AG10803 (cell line): ENCODE measurements around the gene ADIRF.
"Not testable (repeated sequence)": the region's sequence is repeated elsewhere in the genome, so short reads cannot be mapped to it uniquely, and the experiment has no call there.

ENCODE experiments used
- DNase-seq: peaks from one replicate; pipeline ENCODE4 v3.0.0; 2010; ENCODE audit warnings: low read depth
- H3K4me3 ChIP-seq: 2 replicates; pipeline ENCODE4 v1.5.1; 2011; ENCODE audit warnings: mild to moderate bottlenecking, low read length, control low read depth
- TF ChIP-seq, protein P1 (sequence below): conservative IDR thresholded peaks from 2 replicates; pipeline ENCODE4 v1.5.1; 2011; ENCODE audit warnings: mild to moderate bottlenecking, low read length, control low read depth, inconsistent platforms

Gene ADIRF

DNA sequence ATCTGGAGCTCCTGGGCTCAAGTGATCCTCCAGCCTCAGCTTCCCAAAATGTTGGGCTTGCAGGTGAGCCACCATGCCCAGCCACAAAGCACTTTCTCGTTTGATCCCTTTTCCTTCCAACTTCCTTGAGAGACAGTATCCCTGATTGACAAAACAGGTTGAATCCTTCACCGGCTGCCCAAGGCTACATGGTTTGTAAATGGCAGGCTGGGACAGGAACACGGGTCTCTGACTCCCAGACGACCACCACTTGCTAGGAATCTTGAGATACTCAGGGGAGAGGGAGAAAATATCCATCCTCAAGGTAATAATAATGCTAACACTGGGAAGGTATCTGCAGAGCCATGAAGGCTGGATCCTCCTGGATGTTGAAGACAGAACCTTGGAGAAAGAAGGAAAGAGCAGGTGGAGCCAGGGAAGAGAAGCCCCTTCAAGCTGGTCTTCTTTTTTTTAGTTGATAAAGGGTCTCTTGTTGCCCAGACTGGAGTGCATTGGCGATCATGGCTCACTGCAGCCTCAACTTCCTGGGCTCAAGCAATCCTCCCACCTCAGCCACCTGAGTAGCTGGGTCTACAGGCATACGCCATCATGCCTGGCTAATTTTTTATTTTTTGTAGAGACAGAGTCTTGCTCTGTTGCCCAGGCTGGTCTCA lies 30.7 kb upstream of the ADIRF start:
- DNase-seq = no peak
- TF ChIP-seq, protein P1, sequence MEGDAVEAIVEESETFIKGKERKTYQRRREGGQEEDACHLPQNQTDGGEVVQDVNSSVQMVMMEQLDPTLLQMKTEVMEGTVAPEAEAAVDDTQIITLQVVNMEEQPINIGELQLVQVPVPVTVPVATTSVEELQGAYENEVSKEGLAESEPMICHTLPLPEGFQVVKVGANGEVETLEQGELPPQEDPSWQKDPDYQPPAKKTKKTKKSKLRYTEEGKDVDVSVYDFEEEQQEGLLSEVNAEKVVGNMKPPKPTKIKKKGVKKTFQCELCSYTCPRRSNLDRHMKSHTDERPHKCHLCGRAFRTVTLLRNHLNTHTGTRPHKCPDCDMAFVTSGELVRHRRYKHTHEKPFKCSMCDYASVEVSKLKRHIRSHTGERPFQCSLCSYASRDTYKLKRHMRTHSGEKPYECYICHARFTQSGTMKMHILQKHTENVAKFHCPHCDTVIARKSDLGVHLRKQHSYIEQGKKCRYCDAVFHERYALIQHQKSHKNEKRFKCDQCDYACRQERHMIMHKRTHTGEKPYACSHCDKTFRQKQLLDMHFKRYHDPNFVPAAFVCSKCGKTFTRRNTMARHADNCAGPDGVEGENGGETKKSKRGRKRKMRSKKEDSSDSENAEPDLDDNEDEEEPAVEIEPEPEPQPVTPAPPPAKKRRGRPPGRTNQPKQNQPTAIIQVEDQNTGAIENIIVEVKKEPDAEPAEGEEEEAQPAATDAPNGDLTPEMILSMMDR = no peak
- H3K4me3 ChIP-seq = no peak overlapping the region

DNA sequence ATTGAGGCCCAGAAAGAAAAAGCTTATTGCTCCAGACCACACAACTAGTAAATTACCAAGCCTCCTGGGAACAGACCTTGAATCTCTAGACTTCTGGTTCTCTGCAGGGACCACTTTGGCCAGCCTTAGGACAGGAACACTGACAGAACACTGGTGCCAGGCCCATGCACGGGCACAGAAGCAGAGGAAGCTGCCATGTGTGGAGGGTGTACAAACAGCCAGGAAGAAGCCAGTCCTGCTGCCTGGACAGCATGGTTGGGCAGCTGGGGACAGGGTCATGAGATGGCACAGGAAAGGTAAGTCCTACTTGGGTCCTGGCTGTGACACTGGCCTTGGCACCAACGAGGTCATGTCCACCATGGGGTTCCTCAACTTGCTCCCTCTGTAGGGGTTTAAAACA lies 30.0 kb upstream of the ADIRF start:
- TF ChIP-seq, protein P1 = no peak
- DNase-seq = no peak
- H3K4me3 ChIP-seq = no peak overlapping the region

DNA sequence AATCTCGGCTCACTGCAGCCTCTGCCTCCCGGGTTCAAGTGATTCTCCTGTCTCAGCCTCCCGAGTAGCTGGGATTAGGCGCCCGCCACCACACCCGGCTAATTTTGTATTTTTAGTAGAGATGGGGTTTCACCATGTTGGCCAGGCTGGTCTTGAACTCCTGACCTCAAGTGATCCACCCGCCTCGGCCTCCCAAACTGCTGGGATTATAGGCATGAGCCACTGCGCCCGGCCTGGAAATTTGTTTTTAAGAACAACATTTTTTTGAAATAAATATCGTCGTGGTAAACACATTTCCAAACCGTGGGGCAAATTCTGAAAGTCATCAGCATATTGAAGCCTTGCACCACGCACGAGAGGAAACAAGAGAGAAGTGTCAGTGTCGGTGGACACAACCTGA lies 28.2 kb upstream of the ADIRF start:
- not testable (repeated sequence) for H3K4me3 ChIP-seq, DNase-seq

DNA sequence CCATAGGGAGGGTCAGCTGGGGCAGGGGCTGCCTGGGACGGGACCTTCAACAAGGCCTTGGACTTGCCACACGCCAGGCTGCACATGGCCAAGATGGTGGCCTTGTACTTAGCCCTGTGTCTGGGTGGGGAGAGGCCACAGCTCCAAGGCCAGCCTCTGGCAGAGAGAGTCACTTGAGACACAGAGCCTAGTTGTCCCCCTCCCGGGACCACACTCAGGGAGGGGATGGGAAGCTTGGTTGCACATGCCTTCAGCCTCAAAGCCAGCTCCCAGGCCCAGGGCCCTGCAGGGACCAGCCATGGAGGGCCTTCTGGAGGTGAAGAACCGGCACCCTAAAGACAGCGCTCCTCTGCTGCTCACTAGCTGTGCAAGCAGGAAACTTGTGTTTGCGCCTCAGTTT lies 27.6 kb upstream of the ADIRF start:
- TF ChIP-seq, protein P1 = no peak
- DNase-seq = no peak
- no peak overlapping the region for H3K4me3 ChIP-seq

DNA sequence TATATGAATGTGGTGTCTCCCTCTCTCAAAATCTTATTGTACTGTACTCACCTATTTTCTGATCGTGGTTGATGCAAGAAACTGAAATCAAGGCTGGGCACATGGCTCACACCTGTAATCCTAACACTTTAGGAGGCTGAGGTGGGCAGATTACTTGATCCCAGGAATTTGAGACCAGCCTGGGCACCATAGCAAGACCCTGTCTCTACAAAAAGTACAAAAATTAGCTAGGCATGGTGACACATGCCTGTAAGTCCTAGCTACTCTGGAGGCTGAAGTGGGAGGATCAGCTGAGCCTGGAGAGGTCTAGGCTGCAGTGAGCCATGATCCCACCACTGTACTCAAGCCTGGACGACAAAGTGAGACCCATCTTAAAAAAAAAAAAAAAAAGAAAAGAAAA lies 26.9 kb upstream of the ADIRF start:
- no peak overlapping the region for H3K4me3 ChIP-seq
- no peak for DNase-seq
- TF ChIP-seq, protein P1 = no peak

DNA sequence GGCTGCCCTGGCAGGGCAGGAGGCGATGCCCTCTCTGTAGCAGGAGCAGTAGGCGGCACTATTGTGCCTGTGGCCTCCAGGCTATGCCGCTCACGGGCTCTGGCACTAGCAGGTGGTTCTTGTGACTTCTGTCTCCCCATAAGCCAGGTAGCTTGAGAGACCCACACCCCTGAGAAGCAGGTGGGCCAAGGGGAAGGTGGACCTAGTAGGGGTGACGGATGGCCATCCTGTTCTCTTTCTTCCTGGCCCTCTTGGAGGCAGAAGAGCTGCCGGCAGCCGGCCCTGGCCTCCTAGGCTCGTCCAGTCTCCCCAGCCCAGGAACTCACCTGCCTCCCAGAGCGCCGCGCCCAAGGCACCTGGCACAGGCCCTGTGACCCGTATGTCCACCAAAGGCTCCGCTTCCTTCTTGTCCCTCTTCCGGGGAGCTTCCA lies 26.3 kb upstream of the ADIRF start:
- TF ChIP-seq, protein P1 = no peak
- no peak for DNase-seq
- H3K4me3 ChIP-seq = no peak overlapping the region

DNA sequence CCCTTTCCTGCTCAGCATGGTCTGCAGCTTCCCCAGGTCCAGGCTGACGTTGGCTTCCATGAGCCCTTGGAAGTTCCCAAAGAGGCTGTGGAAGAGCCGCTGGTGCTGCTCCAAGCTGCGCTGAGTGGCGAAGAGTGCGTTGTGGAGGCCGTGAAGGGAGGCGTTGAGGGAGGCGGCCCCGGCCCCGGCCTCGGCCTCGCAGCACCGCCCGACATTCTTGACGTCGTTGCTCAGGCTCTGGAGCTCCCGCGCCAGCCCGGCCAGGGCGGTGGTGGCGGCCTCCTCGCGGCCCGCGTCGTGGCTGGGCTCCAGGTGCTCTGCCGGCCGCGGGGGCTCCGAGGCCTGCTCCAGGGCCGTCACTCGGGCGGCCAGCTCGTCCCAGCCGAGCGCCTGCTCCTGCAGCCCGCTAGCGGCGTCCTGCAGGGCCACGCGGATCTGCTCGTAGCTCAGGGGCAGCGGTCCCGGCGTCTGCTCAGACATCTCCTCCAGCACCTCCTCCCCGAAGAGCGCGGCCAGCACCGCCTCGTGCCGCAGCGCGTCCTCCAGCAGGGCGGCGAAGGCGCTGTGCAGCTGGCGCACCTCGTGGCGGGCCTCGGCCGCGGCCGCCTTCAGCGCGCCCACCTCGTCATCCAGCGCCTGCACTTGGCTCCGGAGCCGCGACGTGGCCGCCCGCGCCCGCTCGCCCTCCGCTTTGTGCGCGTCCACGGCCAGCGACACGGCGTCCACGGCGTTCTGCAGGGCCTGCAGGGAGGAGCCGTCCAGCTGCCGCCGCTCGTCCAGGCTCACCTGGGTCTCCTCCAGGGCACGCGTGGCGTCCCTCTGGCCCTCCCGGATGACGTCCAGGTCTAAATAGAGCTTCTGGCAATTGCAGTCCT lies 25.6 kb upstream of the ADIRF start:
- DNase-seq = no peak
- TF ChIP-seq, protein P1 = no peak
- H3K4me3 ChIP-seq = no peak overlapping the region
